Posterior vena cava (tissue), 2 donors: ENCODE data around the gene C6orf47. TPM values are rescaled to one million over a fixed set of nuclear protein-coding genes. Genes with fewer than 3 reads are reported as not detected.

Experiments
- DNase-seq: peaks from one replicate; pipeline ENCODE4 v3.0.0-alpha.2; 2020; ENCODE audit warnings: low spot score
- intact Hi-C, 2 donors: fragments of 100-400 bp; cut with DNase I; formaldehyde crosslinking; loops; one replicate each; pipeline versions ENCODE4 v1.14.1 to v1.14.2; 2022 to 2023
- total RNA-seq, 2 donors: library from RNA; stranded (reverse); fragmentation: NEBNext Ultra II Directional; extraction: Animal tissue kit (Norgen Biotek cat#: 25700); gene quantifications; one replicate each; pipeline ENCODE4 v1.2.1, GENCODE V29; 2021
- donor health status: DM: yes; HTN: yes; CAD: no.
- donor health status: DM: yes; HTN: yes; CAD: no.

The C6orf47 gene
- total RNA-seq, 2 donors from 2014 or later: 18.8 to 19.3 TPM

DNA sequence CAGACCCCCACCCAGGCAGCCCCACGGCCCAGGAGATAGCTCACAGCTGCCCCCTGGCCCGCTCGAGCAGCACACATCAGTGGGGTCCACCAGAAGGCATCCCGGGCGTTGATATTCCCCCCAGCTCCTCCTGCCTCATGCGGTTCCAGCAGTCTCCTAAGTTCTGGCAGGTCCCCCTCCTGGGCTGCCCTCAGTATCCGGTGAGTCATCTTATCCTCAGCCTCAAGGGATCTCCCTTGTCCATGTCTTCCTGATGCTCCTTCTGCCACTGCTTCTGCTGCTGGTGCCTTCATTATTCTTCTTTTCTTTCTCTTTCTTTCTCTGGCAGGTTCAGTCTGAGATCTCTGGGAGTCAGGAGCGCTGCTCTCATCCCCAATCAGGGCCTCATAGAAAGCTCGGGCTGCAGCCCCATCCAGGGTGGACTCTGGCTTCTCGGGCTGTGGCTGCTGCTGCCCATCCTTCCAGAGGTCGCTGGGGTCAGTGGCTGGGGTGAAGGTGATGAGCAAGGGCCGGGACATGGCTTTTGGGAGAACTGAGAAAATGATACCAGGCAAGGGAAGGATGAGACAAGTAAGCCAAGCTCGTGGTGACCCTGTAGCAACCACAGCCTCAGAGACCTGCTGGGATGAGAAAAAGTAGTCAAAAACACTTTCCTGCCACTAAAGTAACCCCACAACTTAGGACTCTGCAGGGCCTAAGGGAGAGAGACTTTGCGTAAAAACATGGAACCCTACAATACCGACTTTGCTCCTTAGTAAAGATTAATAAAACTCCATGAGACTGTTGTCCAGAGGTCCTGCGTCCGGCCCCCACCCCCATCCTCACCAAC lies 3.6 kb upstream of the C6orf47 start:
- no peak for DNase-seq
- intact Hi-C loops: no loop called here

DNA sequence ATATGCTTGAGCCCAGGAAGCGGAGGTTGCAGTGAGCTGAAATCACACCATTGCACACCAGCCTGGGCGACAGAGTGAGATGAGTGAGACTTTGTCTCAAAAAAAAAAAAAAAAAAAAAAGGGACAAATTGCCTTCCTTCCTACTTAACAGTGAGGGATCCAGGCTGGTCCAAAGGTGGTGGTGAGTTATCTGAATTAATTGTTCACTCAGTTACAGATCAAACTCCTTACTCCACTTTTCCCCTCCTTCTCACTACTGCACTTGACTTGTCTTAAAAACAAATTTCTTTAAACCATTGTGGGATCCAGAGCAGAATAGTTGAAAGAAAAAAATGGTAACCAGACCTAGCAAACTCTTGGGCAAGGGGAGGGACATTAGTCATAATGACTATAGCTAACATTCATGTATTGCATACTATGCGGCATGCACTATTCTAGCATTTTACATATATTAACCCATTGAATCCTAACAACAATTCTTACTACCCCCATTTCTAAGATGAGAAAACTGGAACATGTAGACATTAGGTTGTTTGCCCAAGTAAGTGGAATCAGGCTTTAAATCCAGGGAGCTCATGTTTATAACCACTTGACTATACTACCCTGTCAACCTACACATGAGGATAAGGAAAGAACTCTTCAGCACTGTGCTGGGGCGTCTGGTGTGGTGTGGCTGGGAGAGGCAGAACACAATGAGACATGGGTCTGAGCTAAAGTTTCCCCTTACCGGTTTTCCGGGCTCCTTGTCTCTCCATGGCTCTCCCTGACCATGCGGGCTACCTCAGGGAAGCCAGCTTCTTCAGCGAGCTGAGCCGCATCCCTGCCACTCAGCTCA lies 2.8 kb upstream of the C6orf47 start:
- intact Hi-C loops: no loop called here
- DNase-seq: no peak

DNA sequence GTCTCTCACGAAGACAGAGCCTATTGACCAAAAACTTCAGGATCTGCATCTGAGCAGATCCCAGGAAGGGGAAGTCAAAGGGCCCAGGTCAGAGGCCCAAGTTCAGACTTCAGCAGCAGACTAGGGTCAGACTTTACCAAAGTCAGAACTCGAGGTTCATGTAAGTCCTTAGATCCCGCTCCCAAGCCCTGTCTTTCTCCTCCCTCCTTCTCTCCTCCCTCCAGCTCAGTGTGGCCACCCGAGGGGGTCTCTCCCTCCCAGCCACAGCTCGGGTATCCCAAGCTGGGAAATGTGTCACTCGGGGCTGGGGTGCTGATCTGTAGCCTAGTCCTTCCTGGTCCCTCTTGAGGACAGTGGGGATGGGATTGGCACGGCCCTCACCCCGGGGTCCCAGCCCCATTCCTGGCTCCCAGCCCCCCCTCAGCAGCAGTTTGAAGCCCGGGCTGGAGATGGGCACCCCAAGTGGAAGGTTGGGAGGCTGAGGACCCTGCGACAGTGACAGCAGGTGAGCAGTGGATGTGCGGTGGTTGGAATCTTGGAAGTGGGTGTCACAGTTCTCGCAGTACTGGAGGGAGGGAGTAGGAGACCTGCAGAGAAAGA lies 1.6 kb upstream of the C6orf47 start:
- DNase-seq: no peak
- intact Hi-C loops: no loop called here

DNA sequence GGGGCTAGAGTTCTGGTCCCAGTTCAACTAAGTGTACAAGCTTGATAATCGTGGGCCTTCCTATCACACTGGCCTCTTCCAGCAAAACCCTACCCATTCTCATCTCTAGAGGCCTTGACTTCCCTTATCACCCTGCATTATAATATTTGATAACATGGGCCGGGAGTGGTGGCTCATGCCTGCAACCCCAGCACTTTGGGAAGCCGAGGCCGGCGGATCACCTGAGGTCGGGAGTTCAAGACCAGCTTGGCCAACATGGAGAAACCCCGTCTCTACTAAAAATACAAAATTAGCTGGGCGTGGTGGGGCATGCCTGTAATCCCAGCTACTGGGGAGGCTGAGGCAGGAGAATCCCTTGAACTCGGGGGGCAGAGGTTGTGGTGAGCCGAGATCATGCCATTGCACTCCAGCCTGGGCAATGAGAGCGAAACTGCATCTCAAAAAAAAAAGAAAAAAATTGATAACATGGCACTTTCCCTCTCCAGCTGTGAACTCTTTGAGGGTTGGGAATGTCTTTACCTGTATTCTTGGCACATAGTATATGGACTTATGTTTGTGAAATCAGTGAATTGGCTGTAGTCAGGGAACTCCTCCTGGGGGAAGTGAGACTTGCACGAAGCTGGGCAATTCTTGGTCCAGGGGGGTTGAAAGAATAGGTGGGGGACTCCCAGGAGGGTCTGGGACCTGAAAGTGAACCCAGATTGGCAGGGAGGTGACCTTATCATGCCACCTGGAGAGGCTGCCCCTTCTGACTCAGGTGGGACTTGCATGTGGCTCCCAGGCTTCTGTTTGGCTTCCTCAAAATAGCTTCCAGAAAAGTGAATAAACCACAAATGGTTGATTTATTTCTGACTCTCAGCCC lies 915 bp upstream of the C6orf47 start:
- intact Hi-C loops: no loop called here

DNA sequence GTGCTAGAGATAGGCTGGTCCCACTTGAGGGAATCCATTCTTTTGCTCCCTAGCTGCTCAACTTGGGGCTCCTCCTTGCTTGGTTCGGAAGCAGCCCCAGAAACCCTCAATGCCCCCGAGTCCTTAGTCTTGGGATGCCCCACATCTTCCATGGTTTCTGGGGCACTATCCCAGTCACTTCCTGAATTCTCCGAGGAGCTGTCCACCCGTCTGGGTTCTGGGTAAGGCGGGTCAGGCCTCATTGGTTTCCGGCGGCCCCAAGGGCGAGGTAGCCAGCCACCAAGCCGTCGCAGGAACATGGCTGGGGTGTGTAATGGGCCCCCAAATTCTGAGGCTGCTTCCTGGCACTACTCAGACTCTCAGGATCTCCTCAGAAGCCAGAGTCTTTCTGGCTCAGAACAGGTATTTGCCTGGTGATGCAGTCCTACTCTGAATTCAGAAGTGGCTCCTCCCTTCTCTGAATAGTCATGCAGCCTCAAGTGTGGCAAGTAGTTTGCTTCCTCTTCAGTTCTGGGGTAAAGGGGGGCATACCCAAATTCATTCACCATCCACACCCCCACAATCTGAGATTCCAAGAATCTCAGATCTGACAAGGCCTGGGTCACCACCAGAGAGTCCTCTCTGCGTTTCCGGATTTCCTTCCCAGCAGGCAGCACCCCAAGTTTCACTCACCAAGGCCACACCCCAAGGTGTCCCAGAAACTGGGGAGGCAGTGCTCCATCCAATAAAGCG lies 763 bp downstream of the C6orf47 start:
- DNase-seq: no peak
- intact Hi-C loops: no loop called here

More for the DNA sequence above, 915 bp upstream of the C6orf47 start:
- no peak for DNase-seq

DNA sequence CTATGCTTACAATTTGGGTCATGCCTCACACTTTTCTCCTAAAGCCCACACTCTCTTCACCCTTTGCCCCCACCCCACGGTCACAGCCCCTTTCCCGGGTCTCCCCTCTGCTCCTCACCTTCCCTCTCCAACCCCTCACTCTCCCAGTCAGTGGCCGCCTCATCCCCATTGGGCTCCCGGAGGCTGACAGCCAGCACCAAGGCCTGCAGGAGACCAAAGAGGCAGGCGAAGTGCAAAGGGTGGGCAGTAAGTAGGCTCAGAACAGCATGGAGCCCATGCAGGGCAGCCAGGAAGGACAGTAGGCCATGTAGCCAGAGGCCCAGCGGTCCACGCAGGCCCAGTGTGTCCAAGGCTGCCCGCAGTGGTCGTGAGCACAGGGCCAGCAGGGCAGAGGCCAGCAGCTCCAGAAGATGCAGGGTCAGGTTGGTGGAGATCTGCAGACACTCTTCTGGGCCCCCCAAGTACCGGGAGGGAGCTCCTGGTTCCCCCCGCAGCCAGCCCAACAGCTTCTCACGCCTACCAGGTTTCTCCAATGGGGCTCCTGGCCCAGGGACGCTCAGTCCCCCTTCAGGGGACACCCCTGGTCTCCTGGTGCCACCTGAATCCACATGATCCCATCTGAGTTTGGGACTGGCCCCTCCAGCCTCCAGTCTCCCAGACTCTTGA lies 1.5 kb downstream of the C6orf47 start:
- intact Hi-C loops: no loop called here
- DNase-seq: no peak

DNA sequence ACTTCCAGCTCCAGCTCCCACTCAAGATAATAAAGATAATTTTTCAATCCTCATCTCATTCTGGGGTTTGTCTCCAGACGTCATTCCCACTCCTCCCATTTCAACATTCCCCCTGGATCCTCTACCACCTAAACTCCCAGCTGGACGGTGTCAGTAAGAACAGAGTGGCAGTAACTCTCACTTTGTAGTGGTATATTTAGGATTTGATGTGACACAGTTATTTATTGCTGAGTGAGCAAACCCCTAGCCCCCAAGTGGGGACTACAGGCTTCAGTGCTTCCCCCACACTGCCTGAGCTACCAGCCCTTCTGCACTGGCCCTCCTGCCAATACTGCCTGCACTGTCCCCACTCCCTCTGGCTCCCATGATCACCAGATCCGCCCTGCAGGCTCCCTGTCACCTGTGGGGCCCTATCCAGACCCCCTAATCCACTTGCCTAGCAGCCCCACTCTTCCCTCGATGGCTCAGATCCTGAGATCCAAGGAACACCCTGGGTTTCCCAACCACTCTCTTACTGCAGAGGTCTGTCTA lies 2.4 kb downstream of the C6orf47 start:
- intact Hi-C loops: no loop called here

DNA sequence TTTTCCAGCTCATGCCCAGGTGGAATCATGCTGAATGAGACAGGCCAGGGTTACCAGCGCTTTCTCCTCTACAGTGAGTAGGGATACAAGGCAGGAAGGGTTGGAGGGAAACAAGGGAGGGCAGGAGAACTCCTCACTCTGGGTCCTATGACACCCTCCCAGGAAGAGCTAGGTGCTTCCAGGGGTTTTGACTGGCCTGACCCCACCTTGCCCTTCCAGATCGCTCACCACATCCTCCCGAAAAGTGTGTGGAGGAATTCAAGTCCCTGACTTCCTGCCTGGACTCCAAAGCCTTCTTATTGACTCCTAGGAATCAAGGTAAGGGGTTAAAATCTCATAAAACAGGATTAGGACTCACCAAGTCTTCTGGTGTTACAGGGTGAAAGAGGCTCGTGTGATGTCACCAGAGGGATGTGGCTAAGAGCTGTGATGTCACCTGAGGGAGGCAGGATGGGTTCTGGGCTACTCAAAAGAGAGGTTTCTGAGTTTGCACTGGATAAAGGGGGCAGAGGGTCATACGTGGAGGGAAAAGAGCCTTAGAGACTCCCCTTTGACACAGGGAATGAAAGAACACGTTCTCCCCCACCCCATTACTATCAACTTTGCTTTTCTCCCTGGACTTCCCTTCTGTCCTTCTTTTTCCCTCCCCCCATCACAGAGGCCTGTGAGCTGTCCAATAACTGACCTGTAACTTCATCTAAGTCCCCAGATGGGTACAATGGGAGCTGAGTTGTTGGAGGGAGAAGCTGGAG lies 3.0 kb downstream of the C6orf47 start:
- intact Hi-C loops: no loop called here

More for the DNA sequence above, 2.4 kb downstream of the C6orf47 start:
- DNase-seq: no peak

DNA sequence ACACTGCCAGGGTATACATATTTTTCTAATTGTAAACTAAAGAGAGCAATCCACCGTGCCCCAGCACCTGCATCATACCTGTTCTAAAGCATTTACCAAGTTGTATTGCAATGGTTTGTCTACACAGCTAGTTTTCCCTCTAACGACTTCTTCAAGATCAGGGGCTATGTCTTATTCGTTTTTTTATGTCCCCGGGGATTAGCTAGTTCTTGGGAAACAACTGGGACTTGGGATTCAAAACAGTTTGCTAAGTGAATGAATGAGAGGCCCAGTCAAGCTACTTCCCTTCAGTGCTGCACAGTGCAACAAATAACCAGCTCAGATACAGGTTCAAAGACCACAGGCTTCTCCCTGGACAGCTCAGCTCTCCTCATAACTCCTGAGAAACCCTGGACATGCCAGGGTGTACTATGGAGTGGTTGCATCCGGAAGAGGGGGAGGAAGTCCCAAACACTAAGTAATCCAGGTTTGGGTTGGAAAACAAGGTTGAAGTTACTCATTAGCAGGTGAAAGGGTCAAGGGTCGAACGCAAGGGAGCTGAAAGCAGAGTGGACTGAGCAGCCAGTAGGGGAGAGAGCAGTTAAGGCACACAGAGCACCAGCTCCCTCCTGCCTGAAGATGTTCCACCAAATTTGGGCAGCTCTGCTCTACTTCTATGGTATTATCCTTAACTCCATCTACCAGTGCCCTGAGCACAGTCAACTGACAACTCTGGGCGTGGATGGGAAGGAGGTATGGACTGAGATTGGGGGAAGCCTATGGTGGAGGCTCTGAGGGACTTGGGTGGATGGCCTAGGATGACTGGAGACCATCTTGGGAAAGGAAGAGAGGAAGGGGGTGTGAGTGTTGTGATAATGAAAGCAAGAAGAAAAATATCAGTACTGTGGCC lies 5.0 kb downstream of the C6orf47 start, which contains the start of gene APOM:
TSS of gene APOM (plus strand) at position 546 of the 889 bp plus-strand sequence. CDS start at position 619, 73 bp downstream.
- intact Hi-C loops: no loop called here
- no peak for DNase-seq

More for the DNA sequence above, 3.0 kb downstream of the C6orf47 start:
- no peak for DNase-seq

DNA sequence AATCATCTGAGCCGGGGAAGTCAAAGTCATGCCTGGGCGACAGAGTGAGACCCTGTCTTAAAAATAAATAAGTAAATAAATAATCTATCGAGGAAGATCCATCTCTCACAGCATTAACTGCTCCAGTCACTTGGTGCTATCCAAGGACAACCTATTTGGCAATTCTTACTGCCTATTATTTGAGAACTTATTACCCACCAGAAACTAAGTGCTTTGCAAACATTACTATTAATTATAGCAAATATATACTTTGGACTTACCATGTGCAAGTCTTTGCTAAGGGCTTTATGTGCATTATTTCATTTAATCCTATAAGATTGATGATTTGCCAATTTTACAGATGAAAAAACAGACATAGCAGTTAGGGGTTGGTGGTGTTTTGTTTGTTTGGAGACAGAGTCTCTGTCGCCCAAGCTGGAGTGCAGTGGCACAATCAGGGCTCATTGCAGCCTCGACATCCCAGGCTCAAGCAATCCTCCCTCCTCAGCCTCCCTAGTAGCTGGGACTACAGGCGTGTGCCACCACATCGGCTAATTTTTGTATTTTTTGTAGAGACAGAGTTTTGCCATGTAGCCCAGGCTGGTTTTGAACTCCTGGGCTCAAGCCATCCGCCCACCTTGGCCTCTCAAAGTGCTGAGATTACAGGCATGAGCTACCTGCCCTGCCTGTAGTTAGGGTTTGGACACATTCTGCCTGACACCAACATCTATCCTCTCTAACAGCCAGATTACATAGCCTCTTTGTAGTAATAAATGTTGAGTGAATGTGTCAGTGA lies 5.8 kb downstream of the C6orf47 start:
- intact Hi-C loops: no loop called here
- DNase-seq: no peak

DNA sequence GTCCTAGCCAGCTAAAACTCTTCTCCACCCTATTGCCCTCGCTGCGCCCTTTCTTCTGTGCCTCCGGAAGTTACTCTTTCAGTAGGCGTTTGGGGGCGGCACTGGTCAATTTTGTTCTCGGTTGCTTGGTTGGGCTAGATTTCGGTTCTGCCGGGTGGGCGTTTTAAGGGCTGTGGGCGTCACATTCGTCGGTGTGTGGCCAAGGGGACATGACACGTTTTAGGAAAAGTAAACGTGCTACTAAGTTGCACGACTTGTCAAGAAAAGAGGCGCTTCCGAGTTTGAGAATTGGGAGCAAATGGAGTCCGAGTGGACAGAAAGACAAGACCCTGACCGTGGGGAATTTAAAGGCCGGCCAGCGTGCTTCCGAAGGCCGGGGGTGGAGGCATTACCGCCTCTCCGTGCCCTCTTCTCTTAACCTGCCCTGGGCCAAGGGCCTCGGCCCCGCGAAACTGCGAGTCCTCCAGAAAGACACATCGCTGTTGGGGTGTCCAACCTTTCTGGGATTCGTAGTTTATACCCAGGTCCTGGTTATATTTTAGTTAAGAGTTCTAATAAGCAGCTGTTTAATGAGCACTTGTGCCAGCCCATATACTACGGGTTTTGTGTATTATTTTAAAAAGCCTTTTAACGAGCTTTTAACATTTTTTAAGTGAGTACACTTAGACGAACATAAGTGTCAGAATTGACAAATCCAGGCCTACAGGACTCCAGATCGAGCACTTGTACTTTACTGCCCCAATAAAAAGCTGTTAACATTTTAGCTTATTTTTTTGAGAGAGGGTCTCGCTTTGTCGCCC lies 7.5 kb downstream of the C6orf47 start:
- DNase-seq: peak; percentile 94
- intact Hi-C loops: no loop called here

DNA sequence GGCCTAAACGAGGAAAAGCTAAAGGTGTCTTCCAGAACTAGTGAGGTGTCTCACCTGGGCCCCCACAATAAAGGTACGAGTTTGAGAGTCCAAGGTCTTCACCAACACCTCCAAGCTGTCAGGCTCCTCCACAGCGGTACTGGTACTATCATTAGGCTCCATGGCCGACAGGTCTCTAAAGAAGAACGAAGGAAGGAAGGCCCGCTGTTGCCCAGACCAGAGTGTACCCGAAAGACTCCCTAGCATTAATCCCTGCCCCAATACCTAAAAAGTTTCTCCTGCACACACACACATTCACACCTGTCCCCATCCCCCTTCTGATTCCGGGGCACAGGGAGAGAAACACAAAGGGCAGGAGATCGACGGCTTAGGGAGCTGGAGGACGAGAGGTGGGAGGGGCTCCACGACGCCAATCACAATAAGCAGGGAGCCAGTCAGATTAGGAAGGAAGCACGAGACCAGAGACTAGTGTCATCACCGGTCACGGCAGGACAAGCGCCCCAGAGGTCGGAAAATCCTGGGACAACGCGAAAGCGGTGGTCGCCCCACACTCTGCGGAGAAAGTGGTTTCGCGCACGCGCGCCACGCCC lies 8.9 kb downstream of the C6orf47 start:
- peak; percentile 92 for DNase-seq
- intact Hi-C loops: no loop called here

DNA sequence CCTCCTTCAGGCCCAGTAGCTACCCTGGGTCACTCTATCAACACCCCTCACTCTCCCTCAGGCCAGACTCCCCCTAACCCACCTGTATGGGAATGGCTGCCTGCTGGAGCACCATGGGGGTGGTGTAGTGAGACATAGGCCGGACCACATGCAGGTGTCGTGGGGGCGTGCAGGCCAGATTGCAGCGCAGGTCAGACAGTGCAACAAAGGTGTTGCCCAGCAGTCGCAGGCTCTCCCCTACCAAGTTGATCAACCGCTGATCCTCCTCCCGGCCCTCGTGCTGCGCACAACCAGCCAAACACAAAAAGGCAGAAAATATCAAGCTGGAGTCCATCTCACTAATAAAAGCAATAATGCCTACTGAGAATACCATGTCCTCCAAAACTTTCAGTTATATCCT lies 15.3 kb downstream of the C6orf47 start:
- intact Hi-C loops: no loop called here
- DNase-seq: no peak

DNA sequence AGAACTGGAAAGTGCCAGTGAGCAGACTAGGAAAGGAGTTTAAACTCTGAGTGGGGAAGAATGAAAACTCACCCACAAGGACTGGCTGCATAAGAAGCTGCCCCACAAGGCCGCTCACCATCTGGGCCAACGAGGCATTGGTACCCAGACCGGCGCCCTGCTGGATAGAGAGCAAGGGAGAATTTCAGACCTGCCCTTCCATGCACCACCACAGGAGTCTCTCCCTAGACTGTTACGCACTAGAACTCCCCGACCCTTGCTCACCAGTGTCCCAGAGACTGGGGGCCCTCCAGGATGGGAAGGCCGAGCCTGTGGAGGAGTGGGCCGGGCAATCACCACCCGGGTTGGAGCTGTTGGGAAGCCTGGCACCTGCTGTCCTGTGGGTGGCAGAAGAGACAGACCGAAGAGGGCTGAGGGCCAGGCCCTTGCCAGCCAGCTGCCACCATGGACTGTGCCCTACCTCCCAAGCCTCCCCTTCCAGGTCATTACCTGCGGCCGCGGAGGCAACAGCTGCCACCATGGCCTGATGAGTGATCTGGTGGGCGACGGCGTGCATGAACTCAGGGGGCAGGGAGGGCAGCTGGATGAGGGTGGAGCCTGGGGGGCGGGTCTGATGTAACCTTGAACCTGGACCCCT lies 16.6 kb downstream of the C6orf47 start:
- intact Hi-C loops: no loop called here

More for the DNA sequence above, 16.6 kb downstream of the C6orf47 start:
- DNase-seq: no peak
